Fibroblast of villous mesenchyme (primary cell): Measurements from ENCODE around the gene SAMD13. TPM values are rescaled to one million over a fixed set of nuclear protein-coding genes. Genes with fewer than 3 reads are reported as not detected.

ENCODE experiments used
- DNase-seq: peaks from one replicate; pipeline ENCODE4 v3.0.0-alpha.2; 2010; ENCODE audit warnings: low read depth
- H3K4me3 ChIP-seq: 2 replicates; pipeline ENCODE4 v1.5.1; 2011; ENCODE audit warnings: low read depth, mild to moderate bottlenecking, low read length
- total RNA-seq: library from RNA; depleted of rRNA; stranded (reverse); fragments of >200 nt; gene quantifications from 2 replicates; pipeline ENCODE4 v1.2.3, GENCODE V29; 2012
- TF ChIP-seq, protein P1 (sequence below): IDR thresholded peaks from 2 replicates; pipeline ENCODE4 v1.5.1; 2012; ENCODE audit warnings: low read depth, mild to moderate bottlenecking, low read length; ENCODE audit not compliant: insufficient read depth

SAMD13 gene
- total RNA-seq, 1 donor, result under 0.01 TPM

GRCh38 chr1:84358695-84359094, 57.2 kb downstream of the SAMD13 start:
- TF ChIP-seq, protein P1, sequence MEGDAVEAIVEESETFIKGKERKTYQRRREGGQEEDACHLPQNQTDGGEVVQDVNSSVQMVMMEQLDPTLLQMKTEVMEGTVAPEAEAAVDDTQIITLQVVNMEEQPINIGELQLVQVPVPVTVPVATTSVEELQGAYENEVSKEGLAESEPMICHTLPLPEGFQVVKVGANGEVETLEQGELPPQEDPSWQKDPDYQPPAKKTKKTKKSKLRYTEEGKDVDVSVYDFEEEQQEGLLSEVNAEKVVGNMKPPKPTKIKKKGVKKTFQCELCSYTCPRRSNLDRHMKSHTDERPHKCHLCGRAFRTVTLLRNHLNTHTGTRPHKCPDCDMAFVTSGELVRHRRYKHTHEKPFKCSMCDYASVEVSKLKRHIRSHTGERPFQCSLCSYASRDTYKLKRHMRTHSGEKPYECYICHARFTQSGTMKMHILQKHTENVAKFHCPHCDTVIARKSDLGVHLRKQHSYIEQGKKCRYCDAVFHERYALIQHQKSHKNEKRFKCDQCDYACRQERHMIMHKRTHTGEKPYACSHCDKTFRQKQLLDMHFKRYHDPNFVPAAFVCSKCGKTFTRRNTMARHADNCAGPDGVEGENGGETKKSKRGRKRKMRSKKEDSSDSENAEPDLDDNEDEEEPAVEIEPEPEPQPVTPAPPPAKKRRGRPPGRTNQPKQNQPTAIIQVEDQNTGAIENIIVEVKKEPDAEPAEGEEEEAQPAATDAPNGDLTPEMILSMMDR, result no peak
- no peak overlapping the region for H3K4me3 ChIP-seq

DNA sequence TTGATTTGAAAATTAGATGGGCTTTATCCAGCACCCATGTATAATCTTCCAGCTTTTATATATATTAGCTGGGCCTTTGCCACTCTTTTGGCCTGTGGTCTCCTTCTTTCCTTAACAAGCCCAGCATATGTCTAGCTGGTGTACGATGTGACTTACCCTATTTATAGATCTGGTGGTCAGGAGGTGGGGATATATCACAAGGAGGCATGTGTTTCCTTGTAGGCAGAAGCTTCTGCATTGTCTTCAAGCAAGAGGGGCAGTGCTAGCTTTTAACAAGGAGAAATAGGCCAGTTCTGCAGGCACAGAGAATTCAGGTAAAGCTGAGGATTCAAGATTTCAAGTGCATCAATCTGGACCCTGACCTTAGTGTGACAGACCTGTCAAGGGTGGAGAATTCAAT, 58.8 kb downstream of the SAMD13 start:
- TF ChIP-seq, protein P1, result no peak
- no peak overlapping the region for H3K4me3 ChIP-seq
- DNase-seq, result no peak

More at GRCh38 chr1:84358695-84359094, 57.2 kb downstream of the SAMD13 start:
- DNase-seq, result no peak

- TF ChIP-seq, protein P1, result no peak
- DNase-seq, result no peak
- H3K4me3 ChIP-seq, result no peak overlapping the region
These were observed 60.3 kb downstream of the SAMD13 start for GRCh38 chr1:84361796-84362195.

GRCh38 chr1:84363019-84363418, 61.5 kb downstream of the SAMD13 start:
- TF ChIP-seq, protein P1, result no peak
- no peak overlapping the region for H3K4me3 ChIP-seq
- no peak for DNase-seq

GRCh38 chr1:84363622-84364021, 62.1 kb downstream of the SAMD13 start:
- TF ChIP-seq, protein P1, result no peak
- no peak overlapping the region for H3K4me3 ChIP-seq
- DNase-seq, result no peak

DNA sequence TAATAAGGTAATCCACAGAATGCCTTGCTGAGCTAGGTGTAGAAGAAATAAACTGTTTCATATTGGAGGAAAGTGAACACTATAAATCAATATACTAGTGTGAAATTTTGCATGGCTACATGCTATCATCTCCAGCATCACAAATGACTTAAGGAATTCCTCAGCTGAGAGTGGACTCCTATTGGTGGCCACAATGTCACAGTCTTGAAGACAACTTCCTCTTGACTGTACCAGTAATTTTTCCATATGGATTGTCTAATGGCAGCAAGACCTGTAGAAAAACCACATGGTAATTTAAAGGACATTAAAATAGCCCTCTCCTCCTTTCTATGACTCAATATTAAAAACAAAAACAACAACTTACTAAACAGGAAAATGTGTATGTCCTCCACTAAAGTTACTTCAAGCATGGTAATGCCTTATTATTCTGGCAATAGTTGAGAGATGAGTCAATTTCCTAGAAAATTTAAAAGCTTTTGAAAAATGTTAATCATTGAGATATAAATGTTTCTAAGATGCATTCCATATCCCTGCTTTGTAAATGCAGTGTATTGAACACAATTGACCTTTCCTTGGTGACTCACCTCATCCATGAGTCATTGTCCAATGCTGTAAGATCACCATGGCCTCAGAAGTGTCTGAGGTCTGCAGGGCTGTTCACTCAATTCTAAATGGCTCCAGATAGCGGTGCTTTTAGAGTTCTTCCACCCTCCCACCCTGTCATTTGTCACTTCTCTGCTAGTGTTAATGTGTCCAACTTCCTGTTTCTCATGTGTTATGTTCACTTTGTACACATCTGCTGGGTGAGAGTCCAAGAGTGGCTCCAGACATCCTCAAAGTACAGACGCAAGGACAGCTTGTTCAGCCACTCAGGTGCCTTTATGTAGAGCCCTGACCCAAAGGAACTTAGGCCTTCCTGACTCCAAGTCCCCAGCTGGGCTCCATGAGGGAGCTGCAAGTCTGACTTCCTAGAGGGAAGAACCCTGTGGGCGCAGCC, 64.0 kb downstream of the SAMD13 start:
- TF ChIP-seq, protein P1, result no peak
- peak; percentile 92 for DNase-seq
- no peak overlapping the region for H3K4me3 ChIP-seq
